ENCODE results near the gene MAN2A2. TPM values are rescaled to one million over a fixed set of nuclear protein-coding genes. Genes with fewer than 3 reads are reported as not detected.

The MAN2A2 gene
- total RNA-seq, 1 donor from 2014 or later, result 73.3 TPM

DNA sequence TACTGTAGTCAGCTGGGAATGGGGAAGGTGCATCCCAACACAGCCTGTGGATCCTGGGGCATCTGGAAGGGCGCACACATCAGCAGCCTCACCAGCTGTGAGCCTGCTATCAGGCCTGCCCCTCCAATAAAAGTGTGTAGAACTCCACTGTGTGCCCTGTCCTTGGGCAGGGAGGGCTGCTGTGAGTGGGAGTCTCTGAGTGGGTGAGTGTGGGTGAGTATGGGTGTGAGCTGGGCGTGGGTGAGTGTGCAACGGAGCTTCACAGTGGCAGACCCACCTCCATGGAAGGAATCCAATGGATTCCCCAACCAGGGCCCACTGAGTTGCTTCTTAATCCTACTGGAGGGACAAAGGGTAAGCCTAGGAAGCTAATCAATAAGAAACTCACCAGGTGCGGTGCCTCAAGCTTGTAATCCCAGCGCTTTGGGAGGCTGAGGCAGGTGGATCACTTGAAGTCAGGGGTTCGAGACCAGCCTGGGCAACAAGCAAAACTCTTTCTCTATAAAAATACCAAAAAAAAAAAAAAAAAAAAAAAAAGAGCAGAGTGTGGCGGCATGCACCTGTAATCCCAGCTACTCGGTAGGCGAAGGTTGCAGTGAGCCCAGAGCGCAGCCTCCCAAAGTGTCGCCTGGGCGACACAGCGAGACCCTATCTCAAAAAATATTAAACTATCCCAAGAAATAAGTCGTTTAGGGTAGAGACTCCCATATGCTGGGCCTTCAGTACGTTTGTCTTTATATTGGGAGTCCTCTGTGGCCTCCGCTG, 51.0 kb downstream of the MAN2A2 start:
- intact Hi-C loops (cut with DNase I), result no loop called here
- DNase-seq (ENCODE audit: low spot score), result peak; percentile 39

DNA sequence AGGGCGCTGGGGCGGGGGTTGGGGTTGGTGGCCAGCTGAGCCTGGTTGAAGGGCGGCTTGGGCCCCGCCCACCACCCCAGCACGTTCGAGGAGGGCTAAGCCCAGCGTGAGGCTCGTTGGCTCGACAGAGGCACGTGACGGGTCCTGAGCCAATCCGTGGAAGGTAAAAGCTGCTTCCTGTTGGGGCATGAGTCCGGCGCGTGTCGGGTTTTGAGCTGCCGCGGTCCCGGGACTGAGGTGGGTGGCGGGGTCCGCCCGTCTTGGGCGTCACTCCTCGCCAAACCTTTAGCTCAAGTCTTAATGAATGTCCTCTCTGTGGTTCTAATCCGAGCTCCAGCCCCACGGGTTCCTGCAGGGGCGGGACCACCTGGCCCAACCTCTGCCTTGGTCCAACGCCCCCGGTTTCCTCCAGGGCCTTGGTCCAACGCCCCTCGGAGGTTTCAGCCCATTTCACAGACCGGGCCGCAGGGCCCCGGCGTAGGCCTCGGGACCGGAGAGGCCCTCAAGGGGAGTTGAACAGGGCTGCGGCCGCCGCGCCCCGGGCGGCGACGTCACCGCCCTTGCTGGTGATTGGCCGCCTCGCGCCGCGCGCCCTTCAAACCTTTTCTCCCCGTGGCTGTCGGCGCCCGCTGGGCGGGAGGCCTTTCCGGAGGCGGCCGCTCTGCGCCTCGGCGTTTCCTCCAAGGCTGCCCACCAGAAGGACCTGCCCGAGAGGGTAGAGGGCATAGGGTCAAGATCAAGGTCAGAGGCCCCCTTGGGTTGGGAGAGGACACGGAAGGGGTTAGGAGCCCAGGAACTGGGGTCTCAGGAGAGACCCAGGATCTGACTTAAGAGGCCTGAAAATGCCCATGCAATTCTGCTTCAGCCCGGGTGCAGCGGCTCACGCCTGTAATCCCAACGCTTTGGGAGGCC, 51.9 kb downstream of the MAN2A2 start, which contains the start of gene RCCD1:
TSS of gene RCCD1 (plus strand) at position 173 of the 912 bp plus-strand sequence. CDS start 1,851 bp downstream, outside the sequence.
- intact Hi-C loops (cut with DNase I), result no loop called here
- peak; percentile 98 for DNase-seq (ENCODE audit: low spot score)

GRCh38 chr15:90955624-90956273, 52.6 kb downstream of the MAN2A2 start:
- intact Hi-C loops (cut with DNase I), result loop anchor here (2.0 kb wide), 3 partner anchors 39 to 315 kb away; partner anchors contain the start of genes PRC1 and VPS33B
- DNase-seq (ENCODE audit: low spot score), result peak; percentile 69

- intact Hi-C loops (cut with DNase I), result loop anchor here (2.0 kb wide), 3 partner anchors 38 to 314 kb away; partner anchors contain the start of genes PRC1 and VPS33B
- peak; percentile 88 for DNase-seq (ENCODE audit: low spot score)
Observed at GRCh38 chr15:90956274-90957030, 53.4 kb downstream of the MAN2A2 start.

GRCh38 chr15:90957031-90957790, 54.1 kb downstream of the MAN2A2 start:
- intact Hi-C loops (cut with DNase I), result loop anchor here (2.0 kb wide), 3 partner anchors 38 to 314 kb away; partner anchors contain the start of genes PRC1 and VPS33B

GRCh38 chr15:90957791-90958190, 54.7 kb downstream of the MAN2A2 start:
- no peak for DNase-seq (ENCODE audit: low spot score)
- intact Hi-C loops (cut with DNase I), result loop anchor here (2.0 kb wide), 4 partner anchors 37 to 313 kb away; partner anchors contain the start of genes PRC1 and VPS33B

More at GRCh38 chr15:90957031-90957790, 54.1 kb downstream of the MAN2A2 start:
- DNase-seq (ENCODE audit: low spot score), result no peak

DNA sequence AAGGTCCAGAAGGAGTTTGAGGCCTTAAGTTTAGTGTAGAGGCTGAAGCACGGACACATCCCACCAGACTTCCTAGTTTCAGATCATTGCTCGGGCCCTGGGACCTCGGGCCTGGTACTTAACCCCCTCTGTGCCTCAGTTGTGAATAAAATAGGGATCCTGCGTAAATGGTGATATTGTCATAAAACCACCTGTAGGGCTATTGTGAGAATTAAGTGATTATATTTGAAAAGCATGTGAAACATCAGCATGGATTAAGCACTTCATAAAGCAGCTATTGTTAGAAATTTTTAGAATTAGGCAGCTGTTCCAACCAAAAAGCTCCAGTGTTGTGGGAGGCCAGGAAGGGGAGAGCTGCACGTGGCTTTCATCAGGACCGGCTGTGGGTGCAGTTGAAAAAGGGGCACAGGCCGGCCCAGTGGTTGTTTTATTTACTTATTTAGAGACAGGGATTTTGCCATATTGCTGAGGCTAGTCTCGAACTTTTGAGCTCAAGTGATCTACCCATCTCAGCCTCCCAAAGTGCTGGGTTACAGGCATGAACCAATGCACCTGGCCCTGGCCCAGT, 56.0 kb downstream of the MAN2A2 start:
- no peak for DNase-seq (ENCODE audit: low spot score)
- intact Hi-C loops (cut with DNase I), result loop anchor here (2.0 kb wide), 1 partner anchor 90 kb away; no protein-coding TSS in a partner anchor

GRCh38 chr15:90959894-90960293, 56.8 kb downstream of the MAN2A2 start:
- peak; percentile 86 for DNase-seq (ENCODE audit: low spot score)
- intact Hi-C loops (cut with DNase I), result loop anchor here (2.0 kb wide), 1 partner anchor 89 kb away; no protein-coding TSS in a partner anchor

GRCh38 chr15:90960298-90961091, 57.4 kb downstream of the MAN2A2 start:
- intact Hi-C loops (cut with DNase I), result no loop called here
- no peak for DNase-seq (ENCODE audit: low spot score)

GRCh38 chr15:90962021-90962420, 58.9 kb downstream of the MAN2A2 start:
- no peak for DNase-seq (ENCODE audit: low spot score)
- intact Hi-C loops (cut with DNase I), result no loop called here

GRCh38 chr15:90966262-90966661, 63.2 kb downstream of the MAN2A2 start:
- DNase-seq (ENCODE audit: low spot score), result no peak
- intact Hi-C loops (cut with DNase I), result no loop called here

DNA sequence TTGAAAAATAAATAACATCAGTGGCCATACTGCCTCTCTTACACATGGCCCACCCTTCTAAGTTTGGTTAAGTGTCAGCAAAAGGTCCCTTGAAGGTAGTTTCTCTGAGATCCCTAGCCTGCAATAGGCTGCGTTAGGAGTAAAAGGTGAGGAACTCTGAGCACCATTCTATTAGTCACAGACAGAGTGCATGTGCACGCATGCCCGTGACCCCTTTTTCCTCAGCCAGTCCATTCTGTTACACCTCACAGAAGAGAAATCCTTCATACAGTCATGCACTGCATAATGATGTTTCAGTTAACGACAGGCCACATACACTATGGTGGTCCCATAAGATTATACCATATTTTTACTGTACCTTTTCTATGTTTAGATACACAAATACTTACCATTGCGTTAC, 64.1 kb downstream of the MAN2A2 start:
- intact Hi-C loops (cut with DNase I), result no loop called here

GRCh38 chr15:90968434-90968833, 65.3 kb downstream of the MAN2A2 start:
- DNase-seq (ENCODE audit: low spot score), result no peak
- intact Hi-C loops (cut with DNase I), result no loop called here

More for the DNA sequence above, 64.1 kb downstream of the MAN2A2 start:
- no peak for DNase-seq (ENCODE audit: low spot score)

GRCh38 chr15:90970274-90970673, 67.2 kb downstream of the MAN2A2 start:
- intact Hi-C loops (cut with DNase I), result no loop called here
- no peak for DNase-seq (ENCODE audit: low spot score)

GRCh38 chr15:90972133-90972532, 69.0 kb downstream of the MAN2A2 start:
- intact Hi-C loops (cut with DNase I), result no loop called here
- no peak for DNase-seq (ENCODE audit: low spot score)
